K562 (cell line): ENCODE results near the gene NAA10. TPM values are rescaled to one million over a fixed set of nuclear protein-coding genes. Genes with fewer than 3 reads are reported as not detected.

Source experiments
- KAT7 ChIP-seq: sonication (generic); formaldehyde crosslinking; IDR thresholded peaks from 2 replicates; pipeline ENCODE4 v1.8.0; 2022; ENCODE audit warnings: missing genetic modification reagents, mild to moderate bottlenecking, borderline replicate concordance
- POLR2G ChIP-seq: fragments of 200-400 bp; formaldehyde crosslinking; IDR thresholded peaks from 2 replicates; pipeline ENCODE4 v1.6.1; 2017; ENCODE audit warnings: low read depth, mild to moderate bottlenecking, antibody characterized with exemption, low read length, moderate library complexity
- SMAD2 ChIP-seq: fragments of 150-350 bp; IDR thresholded peaks from 2 replicates; pipeline ENCODE4 v1.6.1; 2014; ENCODE audit warnings: low read depth, mild to moderate bottlenecking, low read length
- YY1 ChIP-seq, 3 experiments: IDR thresholded peaks; 2 replicates each; pipeline ENCODE4 v1.6.1; 2011; ENCODE audit warnings: low read length in 2 of 3, mild to moderate bottlenecking in 2 of 3, moderate library complexity in 2 of 3, borderline replicate concordance in 1 of 3, control low read depth in 1 of 3, low read depth in 1 of 3; ENCODE audit not compliant: insufficient read depth in 3 of 3, insufficient replicate concordance in 2 of 3, control insufficient read depth in 1 of 3, insufficient read length in 1 of 3; ENCODE audit errors: extremely low read depth in 1 of 3
- polyA plus RNA-seq, 8 experiments: library from polyadenylated mRNA; depleted of rRNA in 4 of 8; stranded (reverse) in 5 of 8; unstranded in 3 of 8; fragments of >200 nt; fragmentation: Nextera tagmentation in 2 of 8; fragmentation: Illumina TruSeq in 1 of 8; extraction: Ambion mirVana in 2 of 8; extraction: Trizol in 1 of 8; gene quantifications; 2 replicates each; pipeline versions ENCODE4 v1.2.1 to v1.2.3, GENCODE V29; 2011 to 2014; ENCODE audit warnings: inconsistent platforms in 1 of 8, missing spikeins in 1 of 8
- total RNA-seq, 7 experiments: library from RNA; depleted of rRNA in 6 of 7; stranded (reverse); fragments of >200 nt in 6 of 7; fragmentation: Illumina TruSeq in 2 of 7; extraction: Trizol in 2 of 7; gene quantifications; 2 replicates each; pipeline versions ENCODE4 v1.2.1 to v1.2.3, GENCODE V29; 2011 to 2021; ENCODE audit warnings: low replicate concordance in 1 of 7
- TF ChIP-seq, protein P1 (sequence below): fragments of 450-650 bp; IDR thresholded peaks from 2 replicates; pipeline ENCODE4 v1.7.1; 2018; ENCODE audit warnings: mild to moderate bottlenecking, low read depth; ENCODE audit not compliant: partially characterized antibody
- TF ChIP-seq, protein P2 (sequence below), 2 experiments: fragments of 450-650 bp; formaldehyde crosslinking in 1 of 2; IDR thresholded peaks; 2 replicates each; pipeline versions ENCODE4 v1.4.0 to v1.6.1; 2014 to 2020; ENCODE audit warnings: mild to moderate bottlenecking in 2 of 2, borderline replicate concordance in 1 of 2, low read depth in 1 of 2
- TF ChIP-seq, protein P3 (sequence below): fragments of 200-800 bp; sonication (Bioruptor generic); IDR thresholded peaks from 2 replicates; pipeline ENCODE4 v1.6.1; 2017; ENCODE audit warnings: missing genetic modification characterization, missing compliant biosample characterization
- TF ChIP-seq, protein P4 (sequence below), 3 experiments: fragments of 200-800 bp in 1 of 3; fragments of 250-450 bp in 1 of 3; fragments of 450-650 bp in 1 of 3; sonication (Bioruptor Pico) in 1 of 3; sonication (Bioruptor generic) in 1 of 3; formaldehyde crosslinking in 1 of 3; IDR thresholded peaks; 2 replicates each; pipeline versions ENCODE4 v1.6.1 to v1.8.0; 2016 to 2022; ENCODE audit warnings: mild to moderate bottlenecking in 2 of 3, missing genetic modification characterization in 2 of 3, missing compliant biosample characterization in 1 of 3, moderate library complexity in 1 of 3

Gene NAA10
- total and polyA plus RNA-seq, 9 of the 15 experiments (the other 6 are each of a cell fraction or from before 2014, with no cell fraction given): 11.1 to 250 (median 134) TPM

DNA sequence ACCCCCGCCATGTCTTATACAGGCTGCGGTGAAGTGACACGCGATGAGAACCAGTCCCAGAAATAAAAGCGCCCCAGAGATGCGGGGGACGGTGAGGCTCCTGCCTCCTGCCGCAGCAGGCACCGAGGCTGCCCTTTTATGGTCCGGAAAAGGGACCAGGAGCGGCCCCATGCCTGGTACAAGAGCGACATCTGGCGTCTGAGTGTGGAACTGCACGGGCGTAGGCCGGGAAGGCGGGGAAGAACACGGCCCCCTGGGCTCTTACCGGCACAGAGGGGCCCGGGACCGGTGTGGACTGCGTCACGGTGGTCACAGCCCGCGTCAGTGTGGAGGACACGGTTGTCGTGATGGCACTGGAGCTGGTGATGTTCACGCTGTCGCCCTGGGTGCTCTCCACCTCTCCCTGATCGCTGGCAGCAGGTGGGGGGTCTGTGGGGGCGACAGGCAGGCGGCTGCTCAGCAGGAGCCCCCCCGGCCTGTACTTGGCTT, 18.5 kb upstream of the NAA10 start (continued):
- TF ChIP-seq, protein P1, sequence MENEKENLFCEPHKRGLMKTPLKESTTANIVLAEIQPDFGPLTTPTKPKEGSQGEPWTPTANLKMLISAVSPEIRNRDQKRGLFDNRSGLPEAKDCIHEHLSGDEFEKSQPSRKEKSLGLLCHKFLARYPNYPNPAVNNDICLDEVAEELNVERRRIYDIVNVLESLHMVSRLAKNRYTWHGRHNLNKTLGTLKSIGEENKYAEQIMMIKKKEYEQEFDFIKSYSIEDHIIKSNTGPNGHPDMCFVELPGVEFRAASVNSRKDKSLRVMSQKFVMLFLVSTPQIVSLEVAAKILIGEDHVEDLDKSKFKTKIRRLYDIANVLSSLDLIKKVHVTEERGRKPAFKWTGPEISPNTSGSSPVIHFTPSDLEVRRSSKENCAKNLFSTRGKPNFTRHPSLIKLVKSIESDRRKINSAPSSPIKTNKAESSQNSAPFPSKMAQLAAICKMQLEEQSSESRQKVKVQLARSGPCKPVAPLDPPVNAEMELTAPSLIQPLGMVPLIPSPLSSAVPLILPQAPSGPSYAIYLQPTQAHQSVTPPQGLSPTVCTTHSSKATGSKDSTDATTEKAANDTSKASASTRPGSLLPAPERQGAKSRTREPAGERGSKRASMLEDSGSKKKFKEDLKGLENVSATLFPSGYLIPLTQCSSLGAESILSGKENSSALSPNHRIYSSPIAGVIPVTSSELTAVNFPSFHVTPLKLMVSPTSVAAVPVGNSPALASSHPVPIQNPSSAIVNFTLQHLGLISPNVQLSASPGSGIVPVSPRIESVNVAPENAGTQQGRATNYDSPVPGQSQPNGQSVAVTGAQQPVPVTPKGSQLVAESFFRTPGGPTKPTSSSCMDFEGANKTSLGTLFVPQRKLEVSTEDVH: peak; percentile 53
- TF ChIP-seq, protein P2, sequence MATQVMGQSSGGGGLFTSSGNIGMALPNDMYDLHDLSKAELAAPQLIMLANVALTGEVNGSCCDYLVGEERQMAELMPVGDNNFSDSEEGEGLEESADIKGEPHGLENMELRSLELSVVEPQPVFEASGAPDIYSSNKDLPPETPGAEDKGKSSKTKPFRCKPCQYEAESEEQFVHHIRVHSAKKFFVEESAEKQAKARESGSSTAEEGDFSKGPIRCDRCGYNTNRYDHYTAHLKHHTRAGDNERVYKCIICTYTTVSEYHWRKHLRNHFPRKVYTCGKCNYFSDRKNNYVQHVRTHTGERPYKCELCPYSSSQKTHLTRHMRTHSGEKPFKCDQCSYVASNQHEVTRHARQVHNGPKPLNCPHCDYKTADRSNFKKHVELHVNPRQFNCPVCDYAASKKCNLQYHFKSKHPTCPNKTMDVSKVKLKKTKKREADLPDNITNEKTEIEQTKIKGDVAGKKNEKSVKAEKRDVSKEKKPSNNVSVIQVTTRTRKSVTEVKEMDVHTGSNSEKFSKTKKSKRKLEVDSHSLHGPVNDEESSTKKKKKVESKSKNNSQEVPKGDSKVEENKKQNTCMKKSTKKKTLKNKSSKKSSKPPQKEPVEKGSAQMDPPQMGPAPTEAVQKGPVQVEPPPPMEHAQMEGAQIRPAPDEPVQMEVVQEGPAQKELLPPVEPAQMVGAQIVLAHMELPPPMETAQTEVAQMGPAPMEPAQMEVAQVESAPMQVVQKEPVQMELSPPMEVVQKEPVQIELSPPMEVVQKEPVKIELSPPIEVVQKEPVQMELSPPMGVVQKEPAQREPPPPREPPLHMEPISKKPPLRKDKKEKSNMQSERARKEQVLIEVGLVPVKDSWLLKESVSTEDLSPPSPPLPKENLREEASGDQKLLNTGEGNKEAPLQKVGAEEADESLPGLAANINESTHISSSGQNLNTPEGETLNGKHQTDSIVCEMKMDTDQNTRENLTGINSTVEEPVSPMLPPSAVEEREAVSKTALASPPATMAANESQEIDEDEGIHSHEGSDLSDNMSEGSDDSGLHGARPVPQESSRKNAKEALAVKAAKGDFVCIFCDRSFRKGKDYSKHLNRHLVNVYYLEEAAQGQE (IDR thresholded peaks at IDR 0.05; ENCODE audit: borderline replicate concordance): peak; percentile 67
- TF ChIP-seq, protein P2 (CRISPR knock-in tag; IDR thresholded peaks at IDR 0.05; ENCODE audit: low read depth): no peak
- TF ChIP-seq YY1 (IDR thresholded peaks at IDR 0.05; ENCODE audit: borderline replicate concordance in 1 of 3, control insufficient read depth in 1 of 3, extremely low read depth in 1 of 3, insufficient read depth in 3 of 3, insufficient read length in 1 of 3, insufficient replicate concordance in 2 of 3, low read depth in 1 of 3, low read length in 2 of 3) (peak in 1 of 3 experiments; percentile 47), POLR2G (peak; percentile 72), KAT7 (CRISPR knock-in tag) (no peak), SMAD2 (no peak)
- TF ChIP-seq, protein P3, sequence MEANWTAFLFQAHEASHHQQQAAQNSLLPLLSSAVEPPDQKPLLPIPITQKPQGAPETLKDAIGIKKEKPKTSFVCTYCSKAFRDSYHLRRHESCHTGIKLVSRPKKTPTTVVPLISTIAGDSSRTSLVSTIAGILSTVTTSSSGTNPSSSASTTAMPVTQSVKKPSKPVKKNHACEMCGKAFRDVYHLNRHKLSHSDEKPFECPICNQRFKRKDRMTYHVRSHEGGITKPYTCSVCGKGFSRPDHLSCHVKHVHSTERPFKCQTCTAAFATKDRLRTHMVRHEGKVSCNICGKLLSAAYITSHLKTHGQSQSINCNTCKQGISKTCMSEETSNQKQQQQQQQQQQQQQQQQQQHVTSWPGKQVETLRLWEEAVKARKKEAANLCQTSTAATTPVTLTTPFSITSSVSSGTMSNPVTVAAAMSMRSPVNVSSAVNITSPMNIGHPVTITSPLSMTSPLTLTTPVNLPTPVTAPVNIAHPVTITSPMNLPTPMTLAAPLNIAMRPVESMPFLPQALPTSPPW (CRISPR knock-in tag): peak; percentile 59
- TF ChIP-seq, protein P4, sequence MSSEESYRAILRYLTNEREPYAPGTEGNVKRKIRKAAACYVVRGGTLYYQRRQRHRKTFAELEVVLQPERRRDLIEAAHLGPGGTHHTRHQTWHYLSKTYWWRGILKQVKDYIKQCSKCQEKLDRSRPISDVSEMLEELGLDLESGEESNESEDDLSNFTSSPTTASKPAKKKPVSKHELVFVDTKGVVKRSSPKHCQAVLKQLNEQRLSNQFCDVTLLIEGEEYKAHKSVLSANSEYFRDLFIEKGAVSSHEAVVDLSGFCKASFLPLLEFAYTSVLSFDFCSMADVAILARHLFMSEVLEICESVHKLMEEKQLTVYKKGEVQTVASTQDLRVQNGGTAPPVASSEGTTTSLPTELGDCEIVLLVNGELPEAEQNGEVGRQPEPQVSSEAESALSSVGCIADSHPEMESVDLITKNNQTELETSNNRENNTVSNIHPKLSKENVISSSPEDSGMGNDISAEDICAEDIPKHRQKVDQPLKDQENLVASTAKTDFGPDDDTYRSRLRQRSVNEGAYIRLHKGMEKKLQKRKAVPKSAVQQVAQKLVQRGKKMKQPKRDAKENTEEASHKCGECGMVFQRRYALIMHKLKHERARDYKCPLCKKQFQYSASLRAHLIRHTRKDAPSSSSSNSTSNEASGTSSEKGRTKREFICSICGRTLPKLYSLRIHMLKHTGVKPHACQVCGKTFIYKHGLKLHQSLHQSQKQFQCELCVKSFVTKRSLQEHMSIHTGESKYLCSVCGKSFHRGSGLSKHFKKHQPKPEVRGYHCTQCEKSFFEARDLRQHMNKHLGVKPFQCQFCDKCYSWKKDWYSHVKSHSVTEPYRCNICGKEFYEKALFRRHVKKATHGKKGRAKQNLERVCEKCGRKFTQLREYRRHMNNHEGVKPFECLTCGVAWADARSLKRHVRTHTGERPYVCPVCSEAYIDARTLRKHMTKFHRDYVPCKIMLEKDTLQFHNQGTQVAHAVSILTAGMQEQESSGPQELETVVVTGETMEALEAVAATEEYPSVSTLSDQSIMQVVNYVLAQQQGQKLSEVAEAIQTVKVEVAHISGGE (CRISPR knock-in tag; IDR thresholded peaks at IDR 0.05): 0 out of 6 replicates have a peak, but pooled peaks of 1 of the 3 experiments have one; percentile 39
